Activated naive CD8-positive, alpha-beta T cell treated with anti-CD3 and anti-CD28 coated beads, Interleukin-2, amount 50 U/mL, for 24 hours (primary cell): Measurements from ENCODE around the gene ZNF708.
"Not testable (repeated sequence)": the region's sequence is repeated elsewhere in the genome, so short reads cannot be mapped to it uniquely, and the experiment has no call there.

Experiments used
- ATAC-seq: fragments of 150-1000 bp; cut with Tn5 transposase; one replicate; pipeline ENCODE4 v1.10.0; 2021
- DNase-seq: peaks from one replicate; pipeline ENCODE4 v3.0.0; 2021
- H3K27ac Mint-ChIP-seq: one replicate; pipeline ENCODE4 v1.8.0; 2021; ENCODE audit warnings: mild to moderate bottlenecking, mixed read lengths
- H3K27me3 Mint-ChIP-seq: one replicate; pipeline ENCODE4 v1.8.0; 2021; ENCODE audit warnings: mixed read lengths
- H3K36me3 Mint-ChIP-seq: one replicate; pipeline ENCODE4 v1.8.0; 2021; ENCODE audit warnings: low read depth, mixed read lengths
- H3K4me1 Mint-ChIP-seq: one replicate; pipeline ENCODE4 v1.8.0; 2021; ENCODE audit warnings: mixed read lengths
- H3K4me3 Mint-ChIP-seq: one replicate; pipeline ENCODE4 v1.8.0; 2021; ENCODE audit warnings: mild to moderate bottlenecking, moderate library complexity, mixed read lengths
- H3K9me3 Mint-ChIP-seq: one replicate; pipeline ENCODE4 v1.8.0; 2021; ENCODE audit warnings: mixed read lengths

ZNF708 gene

DNA sequence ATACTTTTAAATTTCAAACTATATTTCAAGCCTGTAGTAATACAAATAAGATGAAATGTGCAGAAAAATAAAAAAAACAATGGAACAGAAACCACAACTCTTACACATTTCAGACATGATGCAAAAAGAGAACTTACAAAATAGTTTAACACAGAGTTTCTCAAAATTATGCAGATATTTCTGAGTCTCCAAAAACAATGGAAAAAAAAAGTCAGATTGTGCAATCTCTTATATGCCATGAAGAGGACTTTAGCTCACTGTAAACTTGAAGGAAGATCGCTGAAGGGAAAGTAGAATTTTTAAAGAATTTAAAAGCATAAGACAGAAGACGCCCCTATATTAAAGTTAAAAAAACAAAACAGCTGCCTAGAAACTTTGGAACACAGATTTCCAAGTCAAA, 20.4 kb downstream of the ZNF708 start:
- Mint-ChIP-seq H3K36me3 (peaks cover 67% of the 10 kb centered on the region), H3K9me3 (peaks cover 12% of the 10 kb centered on the region), H3K4me3 (no peak overlapping the region), H3K27me3 (no peaks in the 10 kb centered on the region), H3K4me1 (peaks cover 17% of the 10 kb centered on the region), H3K27ac (no peak overlapping the region)
- DNase-seq, result no peak
- ATAC-seq, result no peak

DNA sequence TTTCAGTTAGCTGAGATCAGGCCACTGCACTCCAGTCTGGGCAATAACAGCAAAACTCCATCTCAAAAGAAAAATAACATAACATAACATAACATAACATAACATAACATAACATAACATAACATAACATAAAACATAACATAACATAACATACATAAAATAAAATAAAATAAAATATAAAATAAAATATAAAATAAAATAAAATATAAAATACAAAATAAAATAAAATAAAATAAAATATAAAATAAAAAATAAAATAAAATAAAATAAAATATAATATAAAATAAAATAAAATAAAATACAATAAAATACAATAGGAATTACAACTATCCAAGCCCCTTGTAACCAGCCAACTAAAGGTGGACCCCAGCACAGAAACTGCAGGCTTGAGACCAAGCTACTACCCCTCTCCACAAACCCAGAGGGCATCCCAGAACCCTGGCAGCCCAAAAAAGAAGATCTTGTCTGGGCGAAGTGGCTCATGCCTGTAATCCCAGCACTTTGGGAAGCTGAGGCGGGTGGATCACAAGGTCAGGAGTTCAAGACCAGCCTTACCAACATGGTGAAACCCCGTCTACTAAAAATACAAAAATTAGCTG, 22.2 kb downstream of the ZNF708 start:
- ATAC-seq, H3K27ac Mint-ChIP-seq, H3K27me3 Mint-ChIP-seq, DNase-seq, H3K9me3 Mint-ChIP-seq, H3K4me3 Mint-ChIP-seq: not testable (repeated sequence)
- Mint-ChIP-seq H3K36me3 (peaks cover 68% of the 10 kb centered on the region), H3K4me1 (peaks cover 11% of the 10 kb centered on the region)

DNA sequence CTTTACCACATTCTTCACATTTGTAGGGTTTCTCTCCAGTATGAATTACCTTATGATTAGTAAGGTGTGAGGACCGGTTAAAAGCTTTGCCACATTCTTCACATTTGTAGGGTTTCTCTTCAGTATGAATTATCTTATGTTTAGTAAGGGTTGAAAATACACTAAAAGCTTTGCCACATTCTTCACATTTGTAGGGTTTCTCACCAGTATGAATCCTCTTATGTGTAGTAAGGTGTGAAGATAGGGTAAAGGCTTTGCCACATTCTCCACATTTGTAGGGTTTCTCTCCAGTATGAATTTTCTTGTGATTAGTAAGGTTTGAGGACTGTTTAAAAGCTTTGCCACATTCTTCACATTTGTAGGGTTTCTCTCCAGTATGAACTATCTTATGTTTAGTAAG, 35.4 kb downstream of the ZNF708 start:
- not testable (repeated sequence) for H3K27me3 Mint-ChIP-seq, H3K27ac Mint-ChIP-seq, H3K4me1 Mint-ChIP-seq, DNase-seq, H3K4me3 Mint-ChIP-seq, ATAC-seq
- H3K36me3 Mint-ChIP-seq, result peaks cover 66% of the 10 kb centered on the region
- peaks cover 50% of the 10 kb centered on the region for H3K9me3 Mint-ChIP-seq

DNA sequence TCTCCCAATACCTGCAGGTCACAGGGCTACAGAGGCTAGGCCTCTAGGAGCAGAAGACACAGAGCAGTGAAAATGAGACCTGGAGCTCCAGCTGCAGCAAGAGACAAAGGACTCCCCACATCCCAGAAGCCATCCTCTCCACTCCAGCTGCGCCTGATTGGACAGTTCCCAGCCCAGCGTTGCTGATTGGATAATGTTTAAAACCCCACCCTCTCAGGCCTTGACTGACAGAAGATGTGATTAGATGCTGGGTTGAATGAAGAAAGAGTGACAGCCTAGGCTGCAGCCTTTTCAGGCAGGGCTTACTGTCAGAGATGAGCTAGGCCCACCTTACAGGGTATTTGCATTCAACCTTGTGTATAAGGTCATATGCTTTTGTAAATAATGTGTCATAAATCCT, 59.4 kb downstream of the ZNF708 start:
- peaks cover 1% of the 10 kb centered on the region for H3K36me3 Mint-ChIP-seq
- DNase-seq, result no peak
- ATAC-seq, result no peak
- peaks cover 34% of the 10 kb centered on the region for H3K9me3 Mint-ChIP-seq
- H3K27ac Mint-ChIP-seq, result no peak overlapping the region
- no peaks in the 10 kb centered on the region for H3K27me3 Mint-ChIP-seq
- no peaks in the 10 kb centered on the region for H3K4me1 Mint-ChIP-seq
- H3K4me3 Mint-ChIP-seq, result no peak overlapping the region

DNA sequence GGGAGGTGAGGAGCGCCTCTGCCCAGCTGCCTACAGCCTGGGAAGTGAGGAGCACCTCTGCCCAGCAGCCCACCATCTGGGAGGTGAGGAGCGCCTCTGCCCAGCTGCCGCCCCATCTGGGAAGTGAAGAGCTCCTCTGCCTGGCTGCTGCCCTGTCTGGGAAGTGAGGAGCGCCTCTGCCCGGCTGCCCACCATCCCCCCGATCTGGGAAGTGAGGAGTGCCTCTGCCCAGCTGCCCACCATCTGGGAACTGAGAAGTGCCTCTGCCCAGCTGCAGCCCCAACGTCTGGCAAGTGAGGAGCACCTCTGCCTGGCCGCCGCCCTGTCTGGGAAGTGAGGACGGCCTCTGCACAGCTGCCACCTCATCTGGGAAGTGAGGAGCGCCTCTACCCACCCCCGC, 64.3 kb downstream of the ZNF708 start:
- ATAC-seq (no peak), DNase-seq (no peak)
- Mint-ChIP-seq H3K9me3 (peaks cover 18% of the 10 kb centered on the region), H3K4me3 (no peak overlapping the region), H3K4me1 (no peaks in the 10 kb centered on the region), H3K27ac (no peak overlapping the region), H3K27me3 (no peaks in the 10 kb centered on the region), H3K36me3 (no peaks in the 10 kb centered on the region)

DNA sequence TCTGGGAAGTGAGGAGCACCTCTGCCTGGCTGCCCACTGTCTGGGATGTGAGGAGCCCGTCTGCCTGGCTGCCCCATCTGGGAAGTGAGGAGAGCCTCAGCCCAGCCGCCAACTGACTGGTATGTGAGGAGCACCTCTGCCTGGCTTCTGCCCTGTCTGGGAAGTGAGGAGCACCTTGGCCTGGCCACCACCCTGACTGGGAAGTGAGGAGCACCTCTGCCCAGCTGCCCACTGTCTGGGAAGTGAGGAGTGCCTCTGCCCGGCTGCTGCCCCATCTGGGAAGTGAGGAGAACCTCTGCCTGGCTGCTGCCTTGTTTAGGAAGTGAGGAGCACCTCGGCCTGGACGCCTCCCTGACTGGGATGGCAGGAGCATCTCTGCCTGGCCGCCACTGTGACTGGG, 64.8 kb downstream of the ZNF708 start:
- Mint-ChIP-seq H3K27ac (no peak overlapping the region), H3K27me3 (no peaks in the 10 kb centered on the region), H3K36me3 (no peaks in the 10 kb centered on the region), H3K9me3 (peaks cover 18% of the 10 kb centered on the region), H3K4me3 (no peak overlapping the region), H3K4me1 (no peaks in the 10 kb centered on the region)
- DNase-seq (no peak), ATAC-seq (no peak)

DNA sequence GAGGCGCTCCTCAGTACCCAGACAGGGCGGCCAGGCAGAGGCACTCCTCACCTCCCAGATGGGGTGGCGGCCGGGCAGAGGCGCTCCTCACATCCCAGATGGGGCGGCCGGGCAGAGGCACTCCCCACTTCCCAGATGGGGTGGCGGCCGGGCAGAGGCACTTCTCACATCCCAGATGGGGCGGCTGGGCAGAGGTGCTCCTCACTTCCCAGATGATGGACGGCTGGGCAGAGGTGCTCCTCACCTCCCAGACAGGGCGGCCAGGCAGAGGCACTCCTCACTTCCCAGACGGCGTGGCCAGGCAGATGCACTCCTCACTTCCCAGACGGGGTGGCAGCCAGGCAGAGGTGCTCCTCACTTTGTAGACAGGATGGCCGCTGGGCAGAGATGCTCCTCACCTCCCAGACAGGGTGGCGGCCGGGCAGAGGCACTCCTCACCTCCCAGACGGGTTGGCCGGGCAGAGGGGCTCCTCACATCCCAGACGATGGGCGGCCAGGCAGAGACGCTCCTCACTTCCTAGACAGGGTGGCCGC, 68.3 kb downstream of the ZNF708 start:
- H3K4me1 Mint-ChIP-seq, H3K36me3 Mint-ChIP-seq, H3K27me3 Mint-ChIP-seq, DNase-seq, H3K4me3 Mint-ChIP-seq, ATAC-seq, H3K27ac Mint-ChIP-seq: not testable (repeated sequence)
- peaks cover 20% of the 10 kb centered on the region for H3K9me3 Mint-ChIP-seq

DNA sequence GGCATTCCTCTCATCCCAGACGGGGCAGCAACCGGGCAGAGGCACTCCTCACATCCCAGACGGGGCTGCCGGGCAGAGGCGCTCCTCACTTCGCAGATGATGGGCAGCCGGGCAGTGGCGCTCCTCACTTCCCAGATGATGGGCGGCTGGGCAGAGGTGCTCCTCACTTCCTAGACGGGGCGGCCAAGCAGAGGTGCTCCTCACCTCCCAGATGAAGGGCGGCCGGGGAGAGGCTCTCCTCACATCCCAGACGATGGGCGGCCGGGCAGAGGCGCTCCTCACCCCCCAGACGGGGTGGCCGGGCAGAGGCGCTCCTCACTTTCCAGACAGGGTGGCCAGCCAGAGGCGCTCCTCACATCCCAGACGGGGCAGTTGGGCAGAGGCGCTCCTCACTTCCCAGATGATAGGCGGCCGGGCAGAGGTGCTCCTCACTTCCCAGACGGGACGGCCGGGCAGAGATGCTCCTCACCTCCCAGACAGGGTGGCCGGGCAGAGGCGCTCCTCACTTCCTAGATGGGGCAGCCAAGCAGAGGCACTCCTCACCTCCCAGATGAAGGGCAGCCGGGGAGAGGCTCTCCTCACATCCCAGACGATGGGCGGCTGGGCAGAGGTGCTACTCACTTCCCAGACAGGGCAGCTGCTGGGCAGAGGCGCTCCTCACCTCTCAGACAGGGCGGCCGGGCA, 68.9 kb downstream of the ZNF708 start:
- Mint-ChIP-seq H3K4me1 (no peaks in the 10 kb centered on the region), H3K9me3 (peaks cover 20% of the 10 kb centered on the region), H3K36me3 (no peaks in the 10 kb centered on the region), H3K4me3 (no peak overlapping the region), H3K27me3 (no peaks in the 10 kb centered on the region), H3K27ac (no peak overlapping the region)
- no peak for DNase-seq
- no peak for ATAC-seq

DNA sequence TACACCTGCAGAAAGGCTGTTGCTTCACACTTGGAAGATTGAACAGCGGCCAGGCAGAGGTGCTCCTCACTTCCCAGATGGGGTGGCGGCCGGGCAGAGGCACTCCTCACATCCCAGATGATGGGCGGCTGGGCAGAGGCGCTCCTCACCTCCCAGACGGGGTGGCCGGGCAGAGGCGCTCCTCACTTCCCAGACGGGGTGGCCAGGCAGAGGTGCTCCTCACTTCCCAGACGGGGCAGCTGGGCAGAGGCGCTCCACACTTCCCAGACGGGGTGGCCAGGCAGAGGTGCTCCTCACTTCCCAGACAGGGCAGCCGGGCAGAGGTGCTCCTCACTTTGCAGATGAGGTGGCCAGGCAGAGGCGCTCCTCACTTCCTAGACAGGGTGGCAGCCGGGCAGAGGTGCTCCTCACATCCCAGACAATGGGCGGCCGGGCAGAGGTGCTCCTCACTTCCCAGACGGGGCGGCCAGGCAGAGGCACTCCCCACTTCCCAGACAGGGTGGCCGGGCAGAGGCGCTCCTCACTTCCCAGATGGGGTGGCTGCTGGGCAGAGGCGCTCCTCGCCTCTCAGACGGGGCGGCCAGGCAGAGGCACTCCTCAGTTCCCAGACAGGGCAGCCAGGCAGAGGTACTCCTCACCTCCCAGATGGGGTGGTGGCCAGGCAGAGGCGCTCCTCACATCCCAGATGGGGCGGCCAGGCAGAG, 69.6 kb downstream of the ZNF708 start:
- peaks cover 20% of the 10 kb centered on the region for H3K9me3 Mint-ChIP-seq
- not testable (repeated sequence) for ATAC-seq, H3K4me1 Mint-ChIP-seq, H3K27me3 Mint-ChIP-seq, DNase-seq, H3K27ac Mint-ChIP-seq, H3K36me3 Mint-ChIP-seq, H3K4me3 Mint-ChIP-seq

DNA sequence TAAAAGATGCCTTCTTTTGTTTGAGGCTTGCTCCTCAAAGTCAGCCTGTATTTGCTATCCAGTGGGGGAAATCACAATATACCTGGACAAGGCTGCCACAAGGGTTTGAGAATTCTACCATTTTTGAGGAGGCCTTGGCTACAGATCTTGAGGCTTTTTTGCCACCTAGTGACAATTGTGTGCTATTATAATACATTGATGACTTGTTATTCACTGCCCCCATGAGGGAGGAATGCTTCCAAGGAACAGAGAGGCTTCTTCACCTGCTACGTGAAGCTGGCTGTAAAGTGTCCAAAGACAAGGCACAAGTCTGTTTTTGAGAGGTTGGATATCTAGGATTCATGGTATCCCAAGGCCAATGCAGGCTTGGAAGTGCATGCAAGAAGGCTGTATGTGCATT, 72.5 kb downstream of the ZNF708 start:
- no peaks in the 10 kb centered on the region for H3K27me3 Mint-ChIP-seq
- no peak overlapping the region for H3K4me3 Mint-ChIP-seq
- H3K9me3 Mint-ChIP-seq, result peaks cover 8% of the 10 kb centered on the region
- ATAC-seq (no peak), DNase-seq (no peak)
- H3K27ac Mint-ChIP-seq, result no peak overlapping the region
- H3K36me3 Mint-ChIP-seq, result no peaks in the 10 kb centered on the region
- H3K4me1 Mint-ChIP-seq, result no peaks in the 10 kb centered on the region
